Peyer's patch (tissue), 4 donors: ENCODE results near the gene YIPF4.

Experiments used
- CTCF ChIP-seq, 6 experiments: fragments of 450-650 bp in 4 of 6; fragments of 200-600 bp in 2 of 6; sonication (generic) in 1 of 6; IDR thresholded peaks; one replicate each; pipeline ENCODE4 v1.5.1; 2017 to 2019; ENCODE audit warnings: antibody characterized with exemption in 6 of 6, mild to moderate bottlenecking in 3 of 6, moderate library complexity in 1 of 6
- POLR2A ChIP-seq, 2 donors: fragments of 450-650 bp; IDR thresholded peaks; one replicate each; pipeline ENCODE4 v1.5.1; 2017; ENCODE audit warnings: antibody characterized with exemption in 2 of 2, mild to moderate bottlenecking in 2 of 2, moderate library complexity in 2 of 2

GRCh38 chr2:32246911-32247310 lies 30.8 kb upstream of the YIPF4 start:
- no peak for TF ChIP-seq CTCF (IDR thresholded peaks at IDR 0.05)
- TF ChIP-seq POLR2A (IDR thresholded peaks at IDR 0.05): no peak
